NT2/D1 (cell line): ENCODE data around the gene UTF1.

Experiments
- SUZ12 ChIP-seq: IDR thresholded peaks from 2 replicates; pipeline ENCODE4 v1.6.1; 2011; ENCODE audit not compliant: insufficient read length, insufficient read depth; ENCODE audit errors: extremely low read depth
- YY1 ChIP-seq: IDR thresholded peaks from 2 replicates; pipeline ENCODE4 v1.6.1; 2011; ENCODE audit not compliant: insufficient read length, insufficient read depth
- ZNF274 ChIP-seq: IDR thresholded peaks from 2 replicates; pipeline ENCODE4 v1.6.1; 2011; ENCODE audit warnings: mild to moderate bottlenecking, low read depth, low read length

DNA sequence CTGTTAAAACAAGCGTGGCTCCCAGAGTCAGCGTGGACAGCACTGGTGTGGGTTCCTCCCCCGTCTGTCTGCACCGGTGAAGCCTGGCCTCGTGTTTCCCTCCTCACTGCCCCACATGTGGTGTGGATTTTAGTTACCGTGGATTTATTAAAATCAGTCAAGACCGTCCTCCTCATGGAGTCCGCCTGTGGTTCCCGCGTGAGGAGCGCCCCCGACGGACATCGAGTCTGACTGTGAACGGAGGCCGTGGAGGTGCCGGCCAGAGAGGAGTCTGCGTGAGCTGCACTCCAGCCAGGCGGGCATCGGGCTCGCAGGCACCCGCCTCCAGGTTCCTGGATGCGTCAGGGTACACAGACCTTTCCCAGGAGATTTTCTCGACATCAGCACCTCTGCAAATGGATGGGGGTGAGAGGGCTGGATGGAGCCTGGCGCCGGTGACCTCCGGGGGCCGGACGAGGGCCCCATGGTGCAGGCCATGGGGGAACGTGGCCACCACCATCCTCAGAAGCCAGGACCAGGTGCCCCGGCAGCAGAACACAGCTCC lies 26.3 kb upstream of the UTF1 start:
- TF ChIP-seq ZNF274 (no peak), YY1 (no peak), SUZ12 (no peak)
